Nephron progenitor cell (in vitro differentiated cells): ENCODE data around the gene SEC22A.
"Not testable (repeated sequence)": the region's sequence is repeated elsewhere in the genome, so short reads cannot be mapped to it uniquely, and the experiment has no call there.

Experiments
- DNase-seq: peaks from one replicate; pipeline ENCODE4 v3.0.0; 2021
- H3K27ac Mint-ChIP-seq: 2 replicates; pipeline ENCODE4 v1.8.0; 2021; ENCODE audit warnings: mild to moderate bottlenecking, moderate library complexity, mixed read lengths
- H3K27me3 Mint-ChIP-seq: 2 replicates; pipeline ENCODE4 v1.8.0; 2021; ENCODE audit warnings: mild to moderate bottlenecking, low read depth, mixed read lengths; ENCODE audit not compliant: poor library complexity
- H3K36me3 Mint-ChIP-seq: 2 replicates; pipeline ENCODE4 v1.8.0; 2021; ENCODE audit warnings: low read depth, mixed read lengths
- H3K4me1 Mint-ChIP-seq: 2 replicates; pipeline ENCODE4 v1.8.0; 2021; ENCODE audit warnings: mixed read lengths
- H3K4me3 Mint-ChIP-seq: 2 replicates; pipeline ENCODE4 v1.8.0; 2021; ENCODE audit warnings: mild to moderate bottlenecking, moderate library complexity, mixed read lengths
- H3K9me3 Mint-ChIP-seq: 2 replicates; pipeline ENCODE4 v1.8.0; 2021; ENCODE audit warnings: mild to moderate bottlenecking, moderate library complexity, mixed read lengths
- CTCF ChIP-seq: fragments of 200-600 bp; sonication (generic); IDR thresholded peaks from 2 replicates; pipeline ENCODE4 v1.5.0; 2021; ENCODE audit warnings: antibody characterized with exemption

The SEC22A gene

GRCh38 chr3:123225016-123225415 lies 23.3 kb downstream of the SEC22A start:
- Mint-ChIP-seq H3K4me3 (no peak overlapping the region), H3K9me3 (peaks cover 37% of the 10 kb centered on the region), H3K4me1 (no peaks in the 10 kb centered on the region), H3K36me3 (peaks cover 60% of the 10 kb centered on the region), H3K27me3 (peaks cover 2% of the 10 kb centered on the region), H3K27ac (no peak overlapping the region)
- no peak for TF ChIP-seq CTCF
- DNase-seq: no peak

- Mint-ChIP-seq H3K4me1 (peaks cover 2% of the 10 kb centered on the region), H3K4me3 (no peak overlapping the region), H3K27me3 (peaks cover 4% of the 10 kb centered on the region), H3K27ac (no peak overlapping the region), H3K36me3 (peaks cover 75% of the 10 kb centered on the region), H3K9me3 (peaks cover 44% of the 10 kb centered on the region)
- DNase-seq: no peak
- TF ChIP-seq CTCF: no peak
These were observed 24.8 kb downstream of the SEC22A start for GRCh38 chr3:123226549-123226948.

GRCh38 chr3:123229145-123229544 lies 27.4 kb downstream of the SEC22A start:
- peaks cover 4% of the 10 kb centered on the region for H3K4me1 Mint-ChIP-seq
- H3K27ac Mint-ChIP-seq: no peak overlapping the region
- no peak for DNase-seq
- TF ChIP-seq CTCF: no peak
- H3K9me3 Mint-ChIP-seq: peaks cover 45% of the 10 kb centered on the region
- H3K36me3 Mint-ChIP-seq: peaks cover 78% of the 10 kb centered on the region
- H3K4me3 Mint-ChIP-seq: no peak overlapping the region
- peaks cover 4% of the 10 kb centered on the region for H3K27me3 Mint-ChIP-seq

- peaks cover 65% of the 10 kb centered on the region for H3K36me3 Mint-ChIP-seq
- no peak overlapping the region for H3K4me3 Mint-ChIP-seq
- no peak for DNase-seq
- peaks cover 10% of the 10 kb centered on the region for H3K9me3 Mint-ChIP-seq
- H3K27me3 Mint-ChIP-seq: no peaks in the 10 kb centered on the region
- TF ChIP-seq CTCF: no peak
- H3K4me1 Mint-ChIP-seq: no peaks in the 10 kb centered on the region
- H3K27ac Mint-ChIP-seq: no peak overlapping the region
These were observed 35.2 kb downstream of the SEC22A start for GRCh38 chr3:123236902-123237301.

GRCh38 chr3:123239186-123239585 lies 37.4 kb downstream of the SEC22A start:
- H3K4me1 Mint-ChIP-seq, H3K27ac Mint-ChIP-seq, H3K4me3 Mint-ChIP-seq, H3K9me3 Mint-ChIP-seq, DNase-seq, H3K27me3 Mint-ChIP-seq: not testable (repeated sequence)
- peaks cover 55% of the 10 kb centered on the region for H3K36me3 Mint-ChIP-seq

GRCh38 chr3:123239756-123240155 lies 38.0 kb downstream of the SEC22A start:
- H3K27me3 Mint-ChIP-seq: no peaks in the 10 kb centered on the region
- H3K36me3 Mint-ChIP-seq: peaks cover 53% of the 10 kb centered on the region
- no peak for TF ChIP-seq CTCF

More at GRCh38 chr3:123239756-123240155, 38.0 kb downstream of the SEC22A start:
- no peak for DNase-seq
- Mint-ChIP-seq H3K9me3 (peaks cover 10% of the 10 kb centered on the region), H3K27ac (no peak overlapping the region), H3K4me1 (no peaks in the 10 kb centered on the region), H3K4me3 (no peak overlapping the region)
